Panc1 (cell line): ENCODE data around the gene DEFB131B. TPM values are rescaled to one million over a fixed set of nuclear protein-coding genes. Genes with fewer than 3 reads are reported as not detected.

Source experiments
- ATAC-seq: fragments of 200-7000 bp; cut with Tn5 transposase; 2 replicates; pipeline ENCODE4 v1.9.1; 2020; ENCODE audit warnings: mild to moderate bottlenecking, moderate library complexity
- BruUV-seq: library from RNA; stranded (reverse); fragments of 400-500 nt; replicated peaks from 2 replicates; lab custom pipeline; 2021; lab: Mats Ljungman, UMichigan
- CTCF ChIA-PET: fragments of 300-600 bp; sonication (Branson Sonifier 250); formaldehyde crosslinking; loops from one replicate; lab custom pipeline; 2022; ENCODE audit warnings: antibody characterized with exemption; lab: Charles Lee
- POLR2A ChIA-PET: fragments of 300-600 bp; sonication (Branson Sonifier 250); formaldehyde crosslinking; loops from one replicate; lab custom pipeline; 2022; ENCODE audit warnings: antibody characterized with exemption; lab: Charles Lee
- DNase-seq: peaks from one replicate; pipeline ENCODE4 v3.0.0-alpha.2; 2010; ENCODE audit warnings: low read depth, low spot score
- H3K27ac ChIP-seq: 2 replicates; pipeline ENCODE4 v1.5.1; 2011; ENCODE audit warnings: mild to moderate bottlenecking, low read length, inconsistent platforms
- H3K27me3 ChIP-seq: fragments of 200-500 bp; sonication (Bioruptor generic); 2 replicates; pipeline ENCODE4 v1.6.0; 2014; ENCODE audit warnings: low read length, inconsistent platforms; ENCODE audit not compliant: control insufficient read depth, insufficient read depth
- H3K36me3 ChIP-seq: fragments of 200-500 bp; sonication (Bioruptor generic); 2 replicates; pipeline ENCODE4 v1.5.1; 2014; ENCODE audit warnings: inconsistent platforms, mild to moderate bottlenecking, low read length, moderate library complexity; ENCODE audit not compliant: control insufficient read depth, insufficient read depth
- H3K4me1 ChIP-seq: 2 replicates; pipeline ENCODE4 v1.5.1; 2011; ENCODE audit warnings: inconsistent platforms, mild to moderate bottlenecking, low read length, moderate library complexity; ENCODE audit not compliant: control insufficient read depth, insufficient read depth
- H3K4me3 ChIP-seq, 2 experiments: 2 replicates each; pipeline ENCODE4 v1.5.1; 2011 to 2012; ENCODE audit warnings: low read depth in 2 of 2, low read length in 2 of 2, mild to moderate bottlenecking in 2 of 2, inconsistent platforms in 1 of 2, moderate library complexity in 1 of 2
- H3K9me3 ChIP-seq: fragments of 200-500 bp; sonication (Bioruptor generic); 2 replicates; pipeline ENCODE4 v1.5.1; 2014; ENCODE audit warnings: low read depth, mild to moderate bottlenecking, inconsistent platforms, low read length, moderate library complexity; ENCODE audit not compliant: control insufficient read depth, insufficient read depth
- POLR2AphosphoS5 ChIP-seq: IDR thresholded peaks from 2 replicates; pipeline ENCODE4 v1.6.1; 2012; ENCODE audit warnings: mild to moderate bottlenecking, low read depth, low read length, moderate library complexity
- SIN3A ChIP-seq: IDR thresholded peaks from 2 replicates; pipeline ENCODE4 v1.6.1; 2012; ENCODE audit warnings: low read depth, mild to moderate bottlenecking, low read length, moderate library complexity, borderline replicate concordance; ENCODE audit not compliant: insufficient read depth
- TCF7L2 ChIP-seq: IDR thresholded peaks from 2 replicates; pipeline ENCODE4 v1.6.1; 2011; ENCODE audit warnings: mild to moderate bottlenecking, low read depth, low read length, inconsistent platforms
- in situ Hi-C: cut with HindIII; loops from 2 replicates; pipeline ENCODE4 v1.10.0; 2016; ENCODE audit warnings: low sequenced_read_pairs, low pct_unique_long_range_greater_than_20kb
- intact Hi-C: fragments of 100-400 bp; cut with micrococcal nuclease; formaldehyde crosslinking; loops from one replicate; pipeline ENCODE4 v1.10.0; 2022; ENCODE audit not compliant: unreplicated experiment
- total RNA-seq: library from RNA; stranded (reverse); gene quantifications from one replicate; pipeline ENCODE4 v1.2.1, GENCODE V29; 2021; ENCODE audit not compliant: unreplicated experiment
- TF ChIP-seq, protein P1 (sequence below): fragments of 450-650 bp; IDR thresholded peaks from 2 replicates; pipeline ENCODE4 v1.5.1; 2017; ENCODE audit warnings: mild to moderate bottlenecking
- TF ChIP-seq, protein P2 (sequence below), 2 experiments: IDR thresholded peaks; 2 replicates each; pipeline ENCODE4 v1.6.1; 2011 to 2012; ENCODE audit warnings: low read depth in 2 of 2, control low read depth in 1 of 2, low read length in 1 of 2, mild to moderate bottlenecking in 1 of 2, moderate library complexity in 1 of 2; ENCODE audit not compliant: insufficient read depth in 1 of 2

Gene DEFB131B
- total RNA-seq, 1 experiment from 2014 or later, result not detected

DNA sequence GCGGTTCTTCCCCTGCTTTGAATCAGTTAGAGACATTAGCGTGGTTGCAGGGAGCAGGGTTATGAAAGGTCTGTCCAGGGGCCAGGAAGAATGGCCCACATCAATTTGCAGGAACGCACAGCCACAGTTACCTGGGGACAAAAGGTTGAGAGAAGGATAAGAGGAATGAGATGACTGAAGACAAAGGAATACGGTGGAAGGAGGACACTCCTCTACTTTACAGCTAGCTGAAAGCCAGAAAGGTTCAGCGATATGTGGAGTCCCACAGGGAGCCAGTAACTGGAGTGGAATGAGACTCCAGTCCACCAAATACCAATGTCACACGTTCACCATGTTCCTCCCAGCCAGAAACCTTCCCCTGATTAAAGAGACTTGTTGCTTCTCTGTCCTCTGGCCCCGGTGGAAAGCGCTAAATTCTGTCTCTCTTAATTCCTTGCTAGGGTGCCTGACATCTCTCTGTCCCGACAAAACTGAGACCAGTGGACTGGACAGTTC, 39.4 kb downstream of the DEFB131B start:
- no peak for TF ChIP-seq SIN3A
- TF ChIP-seq, protein P1, sequence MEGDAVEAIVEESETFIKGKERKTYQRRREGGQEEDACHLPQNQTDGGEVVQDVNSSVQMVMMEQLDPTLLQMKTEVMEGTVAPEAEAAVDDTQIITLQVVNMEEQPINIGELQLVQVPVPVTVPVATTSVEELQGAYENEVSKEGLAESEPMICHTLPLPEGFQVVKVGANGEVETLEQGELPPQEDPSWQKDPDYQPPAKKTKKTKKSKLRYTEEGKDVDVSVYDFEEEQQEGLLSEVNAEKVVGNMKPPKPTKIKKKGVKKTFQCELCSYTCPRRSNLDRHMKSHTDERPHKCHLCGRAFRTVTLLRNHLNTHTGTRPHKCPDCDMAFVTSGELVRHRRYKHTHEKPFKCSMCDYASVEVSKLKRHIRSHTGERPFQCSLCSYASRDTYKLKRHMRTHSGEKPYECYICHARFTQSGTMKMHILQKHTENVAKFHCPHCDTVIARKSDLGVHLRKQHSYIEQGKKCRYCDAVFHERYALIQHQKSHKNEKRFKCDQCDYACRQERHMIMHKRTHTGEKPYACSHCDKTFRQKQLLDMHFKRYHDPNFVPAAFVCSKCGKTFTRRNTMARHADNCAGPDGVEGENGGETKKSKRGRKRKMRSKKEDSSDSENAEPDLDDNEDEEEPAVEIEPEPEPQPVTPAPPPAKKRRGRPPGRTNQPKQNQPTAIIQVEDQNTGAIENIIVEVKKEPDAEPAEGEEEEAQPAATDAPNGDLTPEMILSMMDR, result no peak
- TF ChIP-seq TCF7L2, result no peak
- TF ChIP-seq POLR2AphosphoS5, result no peak
- TF ChIP-seq, protein P2, sequence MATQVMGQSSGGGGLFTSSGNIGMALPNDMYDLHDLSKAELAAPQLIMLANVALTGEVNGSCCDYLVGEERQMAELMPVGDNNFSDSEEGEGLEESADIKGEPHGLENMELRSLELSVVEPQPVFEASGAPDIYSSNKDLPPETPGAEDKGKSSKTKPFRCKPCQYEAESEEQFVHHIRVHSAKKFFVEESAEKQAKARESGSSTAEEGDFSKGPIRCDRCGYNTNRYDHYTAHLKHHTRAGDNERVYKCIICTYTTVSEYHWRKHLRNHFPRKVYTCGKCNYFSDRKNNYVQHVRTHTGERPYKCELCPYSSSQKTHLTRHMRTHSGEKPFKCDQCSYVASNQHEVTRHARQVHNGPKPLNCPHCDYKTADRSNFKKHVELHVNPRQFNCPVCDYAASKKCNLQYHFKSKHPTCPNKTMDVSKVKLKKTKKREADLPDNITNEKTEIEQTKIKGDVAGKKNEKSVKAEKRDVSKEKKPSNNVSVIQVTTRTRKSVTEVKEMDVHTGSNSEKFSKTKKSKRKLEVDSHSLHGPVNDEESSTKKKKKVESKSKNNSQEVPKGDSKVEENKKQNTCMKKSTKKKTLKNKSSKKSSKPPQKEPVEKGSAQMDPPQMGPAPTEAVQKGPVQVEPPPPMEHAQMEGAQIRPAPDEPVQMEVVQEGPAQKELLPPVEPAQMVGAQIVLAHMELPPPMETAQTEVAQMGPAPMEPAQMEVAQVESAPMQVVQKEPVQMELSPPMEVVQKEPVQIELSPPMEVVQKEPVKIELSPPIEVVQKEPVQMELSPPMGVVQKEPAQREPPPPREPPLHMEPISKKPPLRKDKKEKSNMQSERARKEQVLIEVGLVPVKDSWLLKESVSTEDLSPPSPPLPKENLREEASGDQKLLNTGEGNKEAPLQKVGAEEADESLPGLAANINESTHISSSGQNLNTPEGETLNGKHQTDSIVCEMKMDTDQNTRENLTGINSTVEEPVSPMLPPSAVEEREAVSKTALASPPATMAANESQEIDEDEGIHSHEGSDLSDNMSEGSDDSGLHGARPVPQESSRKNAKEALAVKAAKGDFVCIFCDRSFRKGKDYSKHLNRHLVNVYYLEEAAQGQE (IDR thresholded peaks at IDR 0.05; ENCODE audit: insufficient read depth in 1 of 2, low read depth in 2 of 2, low read length in 1 of 2), result no peak
- ChIA-PET CTCF (no interaction called here), POLR2A (no interaction called here)
- H3K27ac ChIP-seq, result no peak overlapping the region
- H3K36me3 ChIP-seq, result 0 out of 2 replicates have a peak, but pooled peaks cover 3% of the 10 kb centered on the region
- H3K4me3 ChIP-seq, result no peak overlapping the region
- H3K4me1 ChIP-seq, result no peaks in the 10 kb centered on the region
- no peak for ATAC-seq
- BruUV-seq, result no TSS peak
- H3K27me3 ChIP-seq, result no peaks in the 10 kb centered on the region
- intact Hi-C loops, result no loop called here
- no peak for DNase-seq
- H3K9me3 ChIP-seq, result no peaks in the 10 kb centered on the region
- in situ Hi-C loops, result no loop called here

DNA sequence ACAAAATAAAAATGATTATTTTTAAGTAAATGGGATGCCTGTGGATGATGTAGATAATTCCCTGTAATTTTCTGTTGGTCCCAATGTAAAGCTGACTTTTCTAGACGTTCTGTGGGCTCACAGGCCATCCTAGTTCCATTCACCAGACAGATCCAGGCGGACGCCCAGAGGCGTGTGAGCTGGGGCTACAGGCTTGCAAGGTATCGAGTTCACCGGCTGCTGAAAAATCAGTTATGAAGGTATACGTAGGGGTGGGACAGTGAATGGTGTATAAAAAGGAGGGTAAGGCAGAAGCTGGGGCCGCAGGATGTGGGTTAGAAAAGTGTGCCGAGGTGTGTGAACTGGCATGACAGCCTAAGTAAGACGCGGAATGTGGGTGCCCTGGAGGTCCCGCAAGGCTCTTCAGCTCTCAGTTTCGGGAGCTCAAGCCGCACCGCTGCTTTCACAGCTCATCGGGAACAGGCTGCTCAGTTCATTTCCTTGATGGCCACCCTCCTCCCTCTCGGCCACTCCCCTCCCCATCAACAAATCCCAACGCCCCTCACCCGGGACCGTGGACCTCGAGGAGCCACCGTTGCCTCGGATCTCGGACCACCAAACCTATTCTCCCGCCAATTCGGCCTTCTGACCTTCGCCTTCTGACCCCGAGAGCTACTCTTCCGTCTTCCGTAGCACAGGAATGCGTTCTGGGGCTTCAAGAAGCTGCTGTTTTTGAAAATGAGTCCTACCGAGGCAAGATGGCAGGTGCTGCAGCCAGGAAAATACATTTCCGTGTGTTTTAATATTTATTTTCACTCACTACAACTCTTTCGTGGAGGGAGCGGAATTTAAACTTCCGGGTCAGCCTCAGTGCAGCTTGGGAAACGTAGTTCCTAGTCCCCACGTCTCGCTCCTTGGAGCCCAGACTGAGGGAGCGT, 49.8 kb downstream of the DEFB131B start, which contains the start of gene XNDC1N:
Gene XNDC1N, minus strand, starts transcription at position 775 of the 917 bp plus-strand sequence. CDS start 5,241 bp downstream, outside the sequence.
- H3K9me3 ChIP-seq, result no peaks in the 10 kb centered on the region
- DNase-seq (no peak), ATAC-seq (peak; percentile 97)
- H3K27ac ChIP-seq, result peak within 1 kb of the TSS; percentile 100
- peak; percentile 67; the same call in 1 of the 2 replicates for TF ChIP-seq SIN3A
- TF ChIP-seq TCF7L2, result no peak
- 0 out of 2 replicates have a peak, but pooled peaks have one; percentile 50 for TF ChIP-seq POLR2AphosphoS5
- TF ChIP-seq, protein P1, result no peak
- H3K27me3 ChIP-seq, result no peaks in the 10 kb centered on the region
- in situ Hi-C loops, result no loop called here
- intact Hi-C loops, result no loop called here
- peak within 1 kb of the TSS; percentile 90 to 92 for H3K4me3 ChIP-seq
- H3K4me1 ChIP-seq, result peaks cover 22% of the 10 kb centered on the region
- no peaks in the 10 kb centered on the region; the same call in 1 of the 2 replicates for H3K36me3 ChIP-seq
- TSS peak; percentile 89 for BruUV-seq
- ChIA-PET CTCF (no interaction called here), POLR2A (interaction anchor here (0.6 to 0.7 kb wide), 4 partner anchors 12 to 59 kb away, joined by 3 to 5 read pairs (median 4); no protein-coding TSS in a partner anchor)
